Body of pancreas (tissue), 4 donors: ENCODE data around the gene STK39.

Source experiments
- POLR2A ChIP-seq, 3 donors: fragments of 450-650 bp; IDR thresholded peaks; one replicate each; pipeline ENCODE4 v1.6.1; 2016; ENCODE audit warnings: antibody characterized with exemption in 3 of 3, mild to moderate bottlenecking in 2 of 3
- TF ChIP-seq, protein P1 (sequence below), 7 experiments: fragments of 450-650 bp in 4 of 7; fragments of 200-600 bp in 3 of 7; sonication (generic) in 3 of 7; IDR thresholded peaks; one replicate each; pipeline ENCODE4 v1.5.1; 2016 to 2019; ENCODE audit warnings: antibody characterized with exemption in 7 of 7

DNA sequence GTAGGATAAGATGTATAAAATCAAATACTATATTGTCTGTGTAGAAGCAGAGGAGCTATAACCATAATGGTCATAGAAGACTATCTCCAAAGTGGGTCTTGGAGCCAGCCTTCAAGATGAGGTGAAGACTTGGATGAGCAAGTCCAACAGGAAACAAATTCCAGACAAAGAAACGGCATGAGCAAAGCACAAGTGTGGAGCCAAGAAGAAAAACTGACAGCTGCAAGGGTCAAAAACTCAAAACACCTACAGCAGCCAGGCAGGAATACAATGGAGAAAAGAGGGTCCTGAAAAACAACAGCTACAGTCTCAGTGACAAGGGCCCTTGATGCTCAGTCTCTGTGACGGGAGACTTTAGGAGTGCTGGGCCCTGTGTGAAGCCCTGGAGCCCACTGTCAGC is 102.4 kb downstream of the STK39 start:
- TF ChIP-seq, protein P1, sequence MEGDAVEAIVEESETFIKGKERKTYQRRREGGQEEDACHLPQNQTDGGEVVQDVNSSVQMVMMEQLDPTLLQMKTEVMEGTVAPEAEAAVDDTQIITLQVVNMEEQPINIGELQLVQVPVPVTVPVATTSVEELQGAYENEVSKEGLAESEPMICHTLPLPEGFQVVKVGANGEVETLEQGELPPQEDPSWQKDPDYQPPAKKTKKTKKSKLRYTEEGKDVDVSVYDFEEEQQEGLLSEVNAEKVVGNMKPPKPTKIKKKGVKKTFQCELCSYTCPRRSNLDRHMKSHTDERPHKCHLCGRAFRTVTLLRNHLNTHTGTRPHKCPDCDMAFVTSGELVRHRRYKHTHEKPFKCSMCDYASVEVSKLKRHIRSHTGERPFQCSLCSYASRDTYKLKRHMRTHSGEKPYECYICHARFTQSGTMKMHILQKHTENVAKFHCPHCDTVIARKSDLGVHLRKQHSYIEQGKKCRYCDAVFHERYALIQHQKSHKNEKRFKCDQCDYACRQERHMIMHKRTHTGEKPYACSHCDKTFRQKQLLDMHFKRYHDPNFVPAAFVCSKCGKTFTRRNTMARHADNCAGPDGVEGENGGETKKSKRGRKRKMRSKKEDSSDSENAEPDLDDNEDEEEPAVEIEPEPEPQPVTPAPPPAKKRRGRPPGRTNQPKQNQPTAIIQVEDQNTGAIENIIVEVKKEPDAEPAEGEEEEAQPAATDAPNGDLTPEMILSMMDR (IDR thresholded peaks at IDR 0.05) = no peak
- TF ChIP-seq POLR2A (IDR thresholded peaks at IDR 0.05) = no peak
